ENCODE measurements around the gene SGSM1. TPM values are rescaled to one million over a fixed set of nuclear protein-coding genes. Genes with fewer than 3 reads are reported as not detected.

Gene SGSM1
- total RNA-seq, 1 experiment from 2014 or later: 5.1 TPM

DNA sequence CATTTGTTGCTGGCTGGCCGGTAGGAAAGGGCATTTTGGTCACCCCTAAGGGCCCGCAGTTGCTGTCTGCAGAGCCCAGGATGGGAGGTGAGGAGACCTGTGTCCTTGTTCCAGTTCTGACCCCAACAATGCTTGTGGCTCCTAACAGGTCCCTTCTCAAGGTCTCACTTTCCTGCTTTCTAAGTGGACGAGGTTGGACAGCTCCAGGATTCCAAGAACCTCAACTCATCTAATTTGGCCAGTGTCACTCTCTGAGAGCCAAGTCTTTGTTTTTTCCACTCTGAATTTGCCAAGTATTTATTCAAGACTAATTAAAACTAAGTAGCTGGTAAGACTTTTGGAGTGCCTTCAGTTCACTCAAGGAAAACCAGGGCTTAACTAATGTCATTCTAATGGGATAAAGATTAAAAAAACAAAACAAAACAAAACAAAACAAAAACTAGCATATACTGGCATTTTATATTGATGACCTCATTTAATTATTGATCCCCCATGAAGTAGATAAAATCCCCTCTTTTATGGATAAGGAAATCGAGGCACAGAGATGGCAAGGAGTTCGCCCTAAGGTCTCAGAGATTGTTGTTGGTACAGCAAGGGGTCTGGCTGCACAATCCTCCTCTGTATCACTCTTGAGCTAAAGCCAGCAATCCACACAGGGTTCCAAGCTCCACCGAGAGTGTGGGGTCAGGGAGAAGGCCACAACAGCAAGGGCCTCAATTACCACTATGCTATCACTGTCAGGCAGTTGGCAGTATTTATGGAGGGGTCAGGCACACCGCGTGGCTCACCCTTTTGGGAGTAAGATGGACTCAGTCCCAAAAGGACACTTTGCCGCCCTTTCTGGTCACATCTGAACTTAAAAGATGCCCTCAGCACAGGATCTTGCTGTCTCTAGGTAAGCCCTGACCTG, 8.1 kb downstream of the SGSM1 start:
- Histone ChIP-seq H3K4me1 (ENCODE audit: control insufficient read depth in 1 of 2, insufficient read depth in 2 of 2, low read length in 2 of 2) (peaks cover 0 to under 1% of the 10 kb centered on the region in 2 experiments; a peak in 1 of 4 replicates), H2AFZ (ENCODE audit: low read depth, low read length, poor library complexity, severe bottlenecking) (no peak overlapping the region), H3K27me3 (ENCODE audit: insufficient read depth, low read length) (no peaks in the 10 kb centered on the region), H3K79me2 (ENCODE audit: insufficient read depth, low read length) (no peaks in the 10 kb centered on the region), H3K36me3 (ENCODE audit: control insufficient read depth in 1 of 2, insufficient read depth in 2 of 2, low read length in 2 of 2) (no peaks in the 10 kb centered on the region), H3K9me2 (ENCODE audit: insufficient read depth) (no peaks in the 10 kb centered on the region), H3K27ac (ENCODE audit: low read depth, low read length) (no peak overlapping the region), H4K20me1 (ENCODE audit: insufficient read depth) (no peaks in the 10 kb centered on the region), H3K4me2 (ENCODE audit: low read length) (no peak overlapping the region), H3K4me3 (replicated peaks in 1 of 2; ENCODE audit: low read depth in 1 of 2, low read length in 2 of 2) (no peak overlapping the region), H3K9me3 (ENCODE audit: control insufficient read depth in 1 of 2, insufficient read depth in 1 of 2, low read depth in 1 of 2, low read length in 2 of 2) (no peaks in the 10 kb centered on the region), H3K9ac (ENCODE audit: low read length) (no peak overlapping the region)
- TF ChIP-seq EGR1 (IDR thresholded peaks at IDR 0.05; ENCODE audit: low read depth) (no peak), ZNF274 (IDR thresholded peaks at IDR 0.05; ENCODE audit: low read depth, low read length) (no peak), TCF7L2 (IDR thresholded peaks at IDR 0.05; ENCODE audit: borderline replicate concordance, extremely low read depth, insufficient read depth, insufficient read length) (no peak), POLR2A (IDR thresholded peaks at IDR 0.05; ENCODE audit: borderline replicate concordance, extremely low read depth, insufficient read depth, insufficient read length) (no peak), EZH2phosphoT487 (IDR thresholded peaks at IDR 0.05; ENCODE audit: borderline replicate concordance) (no peak), FOSL1 (IDR thresholded peaks at IDR 0.05; ENCODE audit: low read depth) (no peak), ZFX (IDR thresholded peaks at IDR 0.05) (no peak), POLR2AphosphoS5 (IDR thresholded peaks at IDR 0.05; ENCODE audit: low read depth, low read length) (no peak), SIN3A (IDR thresholded peaks at IDR 0.05; ENCODE audit: low read depth) (no peak), JUND (IDR thresholded peaks at IDR 0.05) (no peak), EZH2 (IDR thresholded peaks at IDR 0.05) (no peak), CBX3 (IDR thresholded peaks at IDR 0.05; ENCODE audit: low read depth) (no peak), ELF1 (IDR thresholded peaks at IDR 0.05; ENCODE audit: borderline replicate concordance, low read depth) (no peak), SRF (IDR thresholded peaks at IDR 0.05; ENCODE audit: low read depth) (no peak), RAD21 (IDR thresholded peaks at IDR 0.05; ENCODE audit: low read depth) (no peak)
- TF ChIP-seq, protein P1, sequence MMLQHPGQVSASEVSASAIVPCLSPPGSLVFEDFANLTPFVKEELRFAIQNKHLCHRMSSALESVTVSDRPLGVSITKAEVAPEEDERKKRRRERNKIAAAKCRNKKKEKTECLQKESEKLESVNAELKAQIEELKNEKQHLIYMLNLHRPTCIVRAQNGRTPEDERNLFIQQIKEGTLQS (IDR thresholded peaks at IDR 0.05): no peak
- TF ChIP-seq, protein P2, sequence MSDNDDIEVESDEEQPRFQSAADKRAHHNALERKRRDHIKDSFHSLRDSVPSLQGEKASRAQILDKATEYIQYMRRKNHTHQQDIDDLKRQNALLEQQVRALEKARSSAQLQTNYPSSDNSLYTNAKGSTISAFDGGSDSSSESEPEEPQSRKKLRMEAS (IDR thresholded peaks at IDR 0.05): no peak
- CTCF ChIA-PET: interaction anchor here (2.9 kb wide), 1 partner anchor 11 kb away, joined by 7 read pairs; no protein-coding TSS in a partner anchor
- RAD21 ChIA-PET (ENCODE audit: low non-redundant PET in 1 of 2, low total read pairs in 2 of 2, uncharacterized antibody in 2 of 2, unreplicated experiment in 2 of 2): no interaction called here
- POLR2A ChIA-PET: no interaction called here
- no peak for DNase-seq (ENCODE audit: low read depth, low spot score)
- no peak for ATAC-seq
- BruUV-seq (replicated peaks): no TSS peak
- intact Hi-C loops (cut with micrococcal nuclease): no loop called here
